GM12875 (cell line): ENCODE data around the gene RBM4B.

ENCODE experiments used
- H3K4me3 ChIP-seq: one replicate; pipeline ENCODE4 v1.5.1; 2011; ENCODE audit warnings: low read depth, low read length, control low read depth
- TF ChIP-seq, protein P1 (sequence below): IDR thresholded peaks from 2 replicates; pipeline ENCODE4 v1.5.1; 2011; ENCODE audit warnings: low read depth, mild to moderate bottlenecking, control low read depth, inconsistent platforms, low read length, moderate library complexity, borderline replicate concordance; ENCODE audit not compliant: insufficient read depth

The RBM4B gene

DNA sequence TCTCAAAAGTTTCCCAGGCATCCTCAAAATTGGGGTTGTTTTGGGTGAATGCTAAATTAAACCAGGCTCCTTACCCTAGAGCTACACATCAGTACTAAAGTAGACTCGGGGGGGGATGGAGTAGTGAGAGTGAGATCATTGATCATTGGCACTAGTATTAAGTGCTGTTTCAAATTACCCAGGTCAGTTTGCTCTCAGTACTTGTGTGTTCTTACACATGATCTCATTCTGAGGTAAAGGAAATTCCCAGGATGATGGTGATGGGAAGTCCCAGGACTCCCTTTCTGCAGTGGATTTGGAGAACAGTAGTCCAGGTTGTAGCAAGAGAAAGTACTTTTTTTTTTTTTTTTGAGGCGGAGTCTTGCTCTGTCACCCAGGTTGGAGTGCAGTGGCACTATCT lies 26.7 kb downstream of the RBM4B start:
- TF ChIP-seq, protein P1, sequence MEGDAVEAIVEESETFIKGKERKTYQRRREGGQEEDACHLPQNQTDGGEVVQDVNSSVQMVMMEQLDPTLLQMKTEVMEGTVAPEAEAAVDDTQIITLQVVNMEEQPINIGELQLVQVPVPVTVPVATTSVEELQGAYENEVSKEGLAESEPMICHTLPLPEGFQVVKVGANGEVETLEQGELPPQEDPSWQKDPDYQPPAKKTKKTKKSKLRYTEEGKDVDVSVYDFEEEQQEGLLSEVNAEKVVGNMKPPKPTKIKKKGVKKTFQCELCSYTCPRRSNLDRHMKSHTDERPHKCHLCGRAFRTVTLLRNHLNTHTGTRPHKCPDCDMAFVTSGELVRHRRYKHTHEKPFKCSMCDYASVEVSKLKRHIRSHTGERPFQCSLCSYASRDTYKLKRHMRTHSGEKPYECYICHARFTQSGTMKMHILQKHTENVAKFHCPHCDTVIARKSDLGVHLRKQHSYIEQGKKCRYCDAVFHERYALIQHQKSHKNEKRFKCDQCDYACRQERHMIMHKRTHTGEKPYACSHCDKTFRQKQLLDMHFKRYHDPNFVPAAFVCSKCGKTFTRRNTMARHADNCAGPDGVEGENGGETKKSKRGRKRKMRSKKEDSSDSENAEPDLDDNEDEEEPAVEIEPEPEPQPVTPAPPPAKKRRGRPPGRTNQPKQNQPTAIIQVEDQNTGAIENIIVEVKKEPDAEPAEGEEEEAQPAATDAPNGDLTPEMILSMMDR = no peak
- no peak overlapping the region for H3K4me3 ChIP-seq

DNA sequence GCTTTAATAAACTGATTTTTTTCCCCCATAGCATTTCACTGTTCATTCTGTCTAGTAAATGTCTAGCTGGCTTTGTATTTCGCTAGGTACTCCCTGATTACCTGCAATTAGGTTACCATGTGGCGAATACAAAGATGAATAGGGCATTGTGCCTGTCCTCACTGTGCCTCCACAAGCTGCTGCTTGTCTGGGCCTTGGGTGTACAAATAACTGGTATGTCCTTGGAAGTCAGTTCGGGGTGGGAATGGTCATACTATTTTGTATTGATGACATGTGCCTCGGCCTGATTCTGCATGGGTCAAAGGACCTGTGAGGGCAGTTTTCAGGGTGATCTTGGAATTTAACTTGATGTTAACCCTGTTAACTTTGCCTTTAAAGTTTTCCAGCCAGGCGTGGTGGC lies 27.8 kb downstream of the RBM4B start:
- TF ChIP-seq, protein P1 = no peak
- no peak overlapping the region for H3K4me3 ChIP-seq

DNA sequence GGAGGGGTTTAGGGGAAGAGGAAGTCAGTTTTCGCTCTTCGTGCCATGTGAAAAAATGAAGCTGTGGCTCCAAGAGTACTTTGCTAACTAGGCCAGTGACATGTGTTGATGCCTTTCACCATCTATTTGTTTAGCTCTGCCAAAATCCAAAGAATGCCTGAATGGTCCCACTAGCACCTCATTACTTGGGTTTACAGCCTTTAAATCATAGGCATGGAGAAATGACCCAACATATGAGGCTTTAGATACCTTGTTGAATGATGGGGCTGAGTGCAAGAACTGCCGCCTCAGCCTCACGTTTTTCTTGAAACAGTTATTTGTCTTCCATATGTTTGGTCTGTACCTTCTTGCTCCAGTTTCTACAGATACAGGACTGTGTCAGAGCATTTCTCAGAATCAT lies 30.9 kb downstream of the RBM4B start:
- TF ChIP-seq, protein P1 = no peak
- no peak overlapping the region for H3K4me3 ChIP-seq

DNA sequence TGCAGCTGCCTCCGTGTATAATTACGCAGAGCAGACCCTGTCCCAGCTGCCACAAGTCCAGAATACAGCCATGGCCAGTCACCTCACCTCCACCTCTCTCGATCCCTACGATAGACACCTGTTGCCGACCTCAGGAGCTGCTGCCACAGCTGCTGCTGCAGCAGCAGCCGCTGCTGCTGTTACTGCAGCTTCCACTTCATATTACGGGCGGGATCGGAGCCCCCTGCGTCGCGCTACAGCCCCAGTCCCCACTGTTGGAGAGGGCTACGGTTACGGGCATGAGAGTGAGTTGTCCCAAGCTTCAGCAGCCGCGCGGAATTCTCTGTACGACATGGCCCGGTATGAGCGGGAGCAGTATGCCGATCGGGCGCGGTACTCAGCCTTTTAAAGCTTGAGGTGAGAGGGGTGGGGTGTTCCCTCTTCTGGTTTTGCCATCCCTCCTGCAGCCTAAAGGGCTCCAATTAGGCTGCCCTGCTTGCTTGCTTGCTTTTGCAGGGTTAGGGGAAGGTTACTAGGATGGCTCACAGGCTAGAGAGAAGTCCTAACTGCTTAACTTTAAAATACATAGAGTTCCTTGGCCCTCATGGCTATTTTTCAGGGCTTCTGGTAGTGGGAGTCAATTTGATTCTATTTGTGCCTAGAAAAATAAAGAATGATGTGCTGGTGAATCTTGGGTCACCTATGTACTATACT lies 33.8 kb downstream of the RBM4B start:
- no peak overlapping the region for H3K4me3 ChIP-seq
- TF ChIP-seq, protein P1 = no peak

DNA sequence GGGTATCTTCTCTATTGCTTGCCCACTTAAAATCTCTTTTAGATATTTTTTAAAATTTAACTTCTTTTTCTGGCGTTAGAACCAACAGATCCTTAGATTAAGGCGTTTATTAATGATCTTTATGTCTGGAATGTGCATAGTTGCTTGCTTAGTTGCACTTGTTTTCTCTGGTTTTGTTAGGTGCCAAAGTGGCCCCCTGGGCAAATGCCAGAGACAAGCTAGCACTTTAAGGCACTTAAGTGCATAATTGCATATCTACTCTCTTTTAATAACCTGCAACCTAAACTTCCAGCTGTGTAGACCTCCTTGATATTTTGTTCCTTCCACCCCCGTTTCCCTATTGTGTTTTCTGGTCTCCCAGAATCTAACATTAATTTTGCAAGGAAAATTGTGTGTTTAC lies 35.9 kb downstream of the RBM4B start:
- TF ChIP-seq, protein P1 = no peak
- no peak overlapping the region for H3K4me3 ChIP-seq

DNA sequence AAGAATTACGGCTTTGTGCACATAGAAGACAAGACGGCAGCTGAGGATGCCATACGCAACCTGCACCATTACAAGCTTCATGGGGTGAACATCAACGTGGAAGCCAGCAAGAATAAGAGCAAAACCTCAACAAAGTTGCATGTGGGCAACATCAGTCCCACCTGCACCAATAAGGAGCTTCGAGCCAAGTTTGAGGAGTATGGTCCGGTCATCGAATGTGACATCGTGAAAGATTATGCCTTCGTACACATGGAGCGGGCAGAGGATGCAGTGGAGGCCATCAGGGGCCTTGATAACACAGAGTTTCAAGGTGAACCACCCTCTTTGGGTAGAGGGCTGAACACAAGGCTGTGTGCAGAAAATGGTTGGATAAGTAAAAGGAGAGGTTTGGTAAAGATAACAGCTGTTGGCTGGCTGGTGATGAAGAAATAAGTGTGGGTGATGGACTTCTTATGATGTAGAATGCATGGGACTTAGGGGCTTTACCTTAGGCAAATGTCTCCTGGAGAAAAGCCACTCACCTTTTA lies 37.8 kb downstream of the RBM4B start:
- H3K4me3 ChIP-seq = peak overlapping the region; percentile 75

DNA sequence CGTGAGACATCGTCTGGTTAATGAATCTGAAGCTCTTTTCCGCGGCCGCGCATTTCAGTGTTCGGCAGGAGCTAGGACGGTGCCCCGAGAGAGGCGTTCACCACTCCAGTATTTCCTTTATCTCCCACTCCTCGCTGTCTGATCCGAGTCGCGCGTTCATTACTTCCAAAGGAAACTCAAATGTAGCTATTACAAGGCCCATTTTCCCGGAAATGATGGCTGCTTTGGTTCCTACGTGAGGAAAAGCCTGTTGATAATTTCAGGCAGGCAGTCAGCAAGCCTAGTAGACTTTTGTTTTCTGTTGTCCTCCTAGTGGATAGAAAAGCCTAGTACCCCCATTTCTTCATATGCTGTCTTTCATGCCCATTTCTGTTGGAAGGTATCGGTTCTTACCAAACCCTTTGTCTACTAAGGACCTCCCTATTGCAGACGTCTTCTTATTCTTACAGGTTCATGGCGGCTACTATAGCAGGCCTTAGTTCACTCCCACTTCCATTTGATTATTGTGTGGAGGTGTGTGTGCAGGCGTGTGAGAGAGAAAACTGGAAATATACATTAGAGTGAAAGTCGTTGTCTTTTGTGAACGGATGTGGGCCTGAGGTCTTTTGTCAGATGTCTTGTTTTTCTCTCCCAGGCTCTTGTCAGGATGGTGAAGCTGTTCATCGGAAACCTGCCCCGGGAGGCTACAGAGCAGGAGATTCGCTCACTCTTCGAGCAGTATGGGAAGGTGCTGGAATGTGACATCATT lies 38.4 kb downstream of the RBM4B start:
- H3K4me3 ChIP-seq = peak overlapping the region; percentile 75
- TF ChIP-seq, protein P1 = 0 out of 2 replicates have a peak, but pooled peaks have one; percentile 1
